Spleen (tissue), 11 donors: ENCODE data around the gene LZTFL1. TPM values are rescaled to one million over a fixed set of nuclear protein-coding genes. Genes with fewer than 3 reads are reported as not detected.

Experiments used
- DNase-seq: peaks from one replicate; pipeline ENCODE4 v3.0.0-alpha.2; 2020
- H3K27ac ChIP-seq, 8 donors: fragments of 200-600 bp; sonication (generic) in 7 of 8; 1 replicate in 4 of 8; 2 replicates in 4 of 8; pipeline versions ENCODE4 v1.5.0 to v1.8.0; 2016 to 2021; ENCODE audit warnings: inconsistent platforms in 4 of 8, mild to moderate bottlenecking in 4 of 8, moderate library complexity in 1 of 8
- H3K27me3 ChIP-seq, 7 donors: fragments of 200-600 bp; sonication (generic) in 6 of 7; replicated peaks in 1 of 7; 1 replicate in 4 of 7; 2 replicates in 3 of 7; pipeline versions ENCODE4 v1.5.0 to v1.8.0; 2016 to 2021; ENCODE audit warnings: inconsistent platforms in 3 of 7, mild to moderate bottlenecking in 1 of 7
- H3K36me3 ChIP-seq, 6 donors: fragments of 200-600 bp; sonication (generic) in 5 of 6; 1 replicate in 4 of 6; 2 replicates in 2 of 6; pipeline versions ENCODE4 v1.5.0 to v1.8.0; 2016 to 2021; ENCODE audit warnings: inconsistent platforms in 2 of 6
- H3K4me1 ChIP-seq, 6 donors: fragments of 200-600 bp; sonication (generic) in 5 of 6; 1 replicate in 3 of 6; 2 replicates in 3 of 6; pipeline versions ENCODE4 v1.5.0 to v1.8.0; 2016 to 2021; ENCODE audit warnings: inconsistent platforms in 3 of 6
- H3K4me3 ChIP-seq, 8 donors: fragments of 200-600 bp; sonication (generic) in 7 of 8; 1 replicate in 4 of 8; 2 replicates in 4 of 8; pipeline versions ENCODE4 v1.5.0 to v1.8.0; 2016 to 2021; ENCODE audit warnings: inconsistent platforms in 4 of 8, mild to moderate bottlenecking in 4 of 8, moderate library complexity in 2 of 8
- H3K9me3 ChIP-seq, 8 donors: fragments of 200-600 bp; sonication (generic) in 7 of 8; 1 replicate in 4 of 8; 2 replicates in 4 of 8; pipeline versions ENCODE4 v1.5.0 to v1.8.0; 2016 to 2021; ENCODE audit warnings: inconsistent platforms in 4 of 8
- CTCF ChIP-seq, 11 experiments: fragments of 200-600 bp in 7 of 11; fragments of 450-650 bp in 4 of 11; sonication (generic) in 4 of 11; IDR thresholded peaks in 8 of 11; conservative IDR thresholded peaks in 3 of 11; 1 replicate in 7 of 11; 2 replicates in 4 of 11; pipeline versions ENCODE4 v1.4.0 to v1.8.0; 2016 to 2021; ENCODE audit warnings: antibody characterized with exemption in 11 of 11, inconsistent platforms in 4 of 11, mild to moderate bottlenecking in 1 of 11
- POLR2A ChIP-seq, 3 donors: fragments of 450-650 bp; IDR thresholded peaks; one replicate each; pipeline ENCODE4 v1.5.1; 2017; ENCODE audit warnings: antibody characterized with exemption in 3 of 3, mild to moderate bottlenecking in 1 of 3
- POLR2AphosphoS5 ChIP-seq, 3 donors: sonication (generic); formaldehyde crosslinking; IDR thresholded peaks; one replicate each; pipeline ENCODE4 v1.5.1; 2017; ENCODE audit warnings: antibody characterized with exemption in 3 of 3
- WGBS, 5 donors: extraction: QIAGEN DNeasy Blood & Tissue Kit in 3 of 5; methylation state at CpG; one replicate each; pipeline versions ENCODE4 v1.1.5 to v1.1.7; 2013 to 2018; 5-methylcytosine and 5-hydroxymethylcytosine counted together
- intact Hi-C: fragments of 100-400 bp; cut with DNase I; formaldehyde crosslinking; loops from one replicate; pipeline ENCODE4 v1.15.0; 2023; ENCODE audit warnings: low total_unique reads
- polyA plus RNA-seq, 3 donors: library from polyadenylated mRNA; stranded (reverse); fragments of 200-250 nt; gene quantifications; one replicate each; pipeline ENCODE4 v1.2.1, GENCODE V29; 2013
- total RNA-seq, 7 donors: library from RNA; depleted of rRNA in 3 of 7; stranded (reverse); fragments of >200 nt in 3 of 7; fragmentation: NEBNext Ultra II Directional in 4 of 7; extraction: Animal tissue kit (Norgen Biotek cat#: 25700) in 4 of 7; gene quantifications; one replicate each; pipeline versions ENCODE4 v1.1.0 to v1.2.1, GENCODE V29; 2016 to 2021
- donor health status: healthy with polysubstance abuse.
- donor health status: DM: no; HTN: no; CAD: no; lungs with moderate emphysema.
- donor health status: DM: no; HTN: no; CAD: no.
- donor health status: Bipolar disorder and iron deficiency.
- donor health status: healthy.
- donor health status: DM: no; HTN: no; CAD: no.
- donor health status: DM: yes; HTN: yes; CAD: no.

LZTFL1 gene
- total and polyA plus RNA-seq, 10 donors: 6.5 to 22.9 (median 15.5) TPM

- Histone ChIP-seq H3K4me3 (no peak overlapping the region), H3K9me3 (no peaks in the 10 kb centered on the region), H3K27ac (no peak overlapping the region), H3K27me3 (peaks cover 0 to 2% (median 0%) of the 10 kb centered on the region in 7 donors), H3K4me1 (no peaks in the 10 kb centered on the region), H3K36me3 (no peaks in the 10 kb centered on the region)
- WGBS, 5 donors: 90 to 93% (median 92%) methylated on average over 17 of the region's 17 CpGs
- no peak for DNase-seq
- intact Hi-C loops: no loop called here
- TF ChIP-seq CTCF (IDR thresholded peaks at IDR 0.05 in 8 of 11, conservative IDR thresholded peaks at IDR 0.05 in 3 of 11): no peak
- no peak for TF ChIP-seq POLR2AphosphoS5 (IDR thresholded peaks at IDR 0.05)
- no peak for TF ChIP-seq POLR2A (IDR thresholded peaks at IDR 0.05)
Observed at GRCh38 chr3:45775571-45776300, 66.2 kb downstream of the LZTFL1 start.

GRCh38 chr3:45774581-45775521, 67.1 kb downstream of the LZTFL1 start:
- H3K27ac ChIP-seq: no peak overlapping the region
- H3K9me3 ChIP-seq: no peaks in the 10 kb centered on the region
- H3K4me1 ChIP-seq: no peaks in the 10 kb centered on the region
- no peak overlapping the region for H3K4me3 ChIP-seq
- intact Hi-C loops: no loop called here
- no peak for TF ChIP-seq POLR2A (IDR thresholded peaks at IDR 0.05)
- TF ChIP-seq POLR2AphosphoS5 (IDR thresholded peaks at IDR 0.05): no peak
- TF ChIP-seq CTCF (IDR thresholded peaks at IDR 0.05 in 8 of 11, conservative IDR thresholded peaks at IDR 0.05 in 3 of 11): no peak
- 79 to 90% (median 87%) methylated on average over 8 of the region's 8 CpGs for WGBS, 5 donors
- no peaks in the 10 kb centered on the region for H3K36me3 ChIP-seq
- no peak for DNase-seq
- H3K27me3 ChIP-seq: no peaks in the 10 kb centered on the region

DNA sequence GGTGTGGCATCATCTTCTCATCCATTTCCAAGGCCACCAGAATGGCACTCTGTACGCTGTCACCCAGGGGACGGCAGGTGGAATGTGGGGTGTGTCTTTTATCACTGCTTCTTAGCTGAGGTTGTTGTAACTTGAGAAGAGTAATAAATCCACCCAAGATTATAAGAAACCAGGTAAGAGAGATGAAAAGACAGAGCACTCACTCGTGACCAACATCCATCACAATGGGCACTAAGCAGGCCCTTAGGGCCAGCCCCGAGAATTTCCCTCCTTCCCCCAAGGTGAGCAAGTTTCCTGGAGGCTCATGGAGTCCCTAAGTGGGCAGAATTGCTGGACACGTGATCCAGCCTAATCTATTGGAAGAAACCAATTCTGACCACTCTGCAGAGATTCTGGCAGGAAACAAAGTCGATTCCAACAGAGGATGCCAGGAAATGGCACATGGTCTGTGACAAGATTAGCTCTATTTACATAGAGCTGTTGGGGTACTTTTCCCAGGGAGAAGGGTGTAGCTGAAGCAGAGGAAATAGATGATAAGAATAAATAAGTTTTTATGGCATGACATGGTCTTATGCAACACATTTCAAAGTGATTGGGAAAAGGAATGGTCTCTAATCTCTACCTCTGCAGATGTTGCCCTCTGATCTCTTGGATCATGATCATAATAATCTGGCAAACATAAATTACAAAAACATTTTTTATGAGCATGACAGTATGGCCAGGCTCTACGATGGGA, 68.0 kb downstream of the LZTFL1 start:
- Histone ChIP-seq H3K4me1 (no peaks in the 10 kb centered on the region), H3K27ac (no peak overlapping the region), H3K4me3 (no peak overlapping the region), H3K36me3 (no peaks in the 10 kb centered on the region), H3K27me3 (no peaks in the 10 kb centered on the region), H3K9me3 (no peaks in the 10 kb centered on the region)
- intact Hi-C loops: no loop called here
- WGBS, 5 donors: 51 to 70% (median 58%) methylated on average over 7 of the region's 7 CpGs
- TF ChIP-seq CTCF (IDR thresholded peaks at IDR 0.05 in 8 of 11, conservative IDR thresholded peaks at IDR 0.05 in 3 of 11) (no peak), POLR2AphosphoS5 (IDR thresholded peaks at IDR 0.05) (no peak), POLR2A (IDR thresholded peaks at IDR 0.05) (no peak)
- DNase-seq: no peak

Other genes with a start within 250 kb of the LZTFL1 start
- 10 to 100 TPM; 41.5 to 58.5 (median 49.8) TPM for gene LIMD1, start 247.4 kb downstream of the LZTFL1 start, total RNA-seq
- 10 to 100 TPM in 1 of 3 donors, 1 to 10 TPM in 2; 5.3 to 15.9 (median 6.5) TPM for gene LIMD1, start 247.4 kb downstream of the LZTFL1 start, polyA plus RNA-seq
- 10 to 100 TPM; 55.5 to 93.7 (median 67.5) TPM for gene SACM1L, start 152.7 kb downstream of the LZTFL1 start, total RNA-seq
- 10 to 100 TPM; 21.0 to 28.2 (median 27.9) TPM for gene SACM1L, start 152.7 kb downstream of the LZTFL1 start, polyA plus RNA-seq
- gene SLC6A20, start 45.6 kb downstream of the LZTFL1 start, total RNA-seq: under 1 TPM in 4 of 7 donors, not detected in 3; 0.32 to 0.49 (median 0.41) TPM
- gene SLC6A20, start 45.6 kb downstream of the LZTFL1 start, polyA plus RNA-seq: under 1 TPM; 0.02 to 0.04 (median 0.03) TPM
- gene CCR9, start 44.4 kb upstream of the LZTFL1 start, total RNA-seq: 1 to 10 TPM; 1.2 to 3.6 (median 1.7) TPM
- 1 to 10 TPM; 1.1 to 1.3 (median 1.3) TPM for gene CCR9, start 44.4 kb upstream of the LZTFL1 start, polyA plus RNA-seq
- gene CXCR6, start 101.3 kb upstream of the LZTFL1 start, total RNA-seq: 10 to 100 TPM in 5 of 7 donors, 1 to 10 TPM in 2; 6.6 to 35.3 (median 16.0) TPM
- 1 to 10 TPM; 2.5 to 3.7 (median 2.6) TPM for gene CXCR6, start 101.3 kb upstream of the LZTFL1 start, polyA plus RNA-seq
- 10 to 100 TPM; 22.9 to 40.1 (median 34.3) TPM for gene FYCO1, start 153.7 kb upstream of the LZTFL1 start, total RNA-seq
- 1 to 10 TPM; 5.2 to 7.9 (median 5.7) TPM for gene FYCO1, start 153.7 kb upstream of the LZTFL1 start, polyA plus RNA-seq
- 1 to 10 TPM in 6 of 7 donors, under 1 TPM in 1; 0.42 to 7.3 (median 4.7) TPM for gene XCR1, start 185.4 kb upstream of the LZTFL1 start, total RNA-seq
- gene XCR1, start 185.4 kb upstream of the LZTFL1 start, polyA plus RNA-seq: under 1 TPM; 0.06 to 0.26 (median 0.17) TPM